Measurements from ENCODE around the gene SEC61B. TPM values are rescaled to one million over a fixed set of nuclear protein-coding genes. Genes with fewer than 3 reads are reported as not detected.

SEC61B gene
- 203 TPM for polyA plus RNA-seq (2013, experiment 1 of 4)
- 216 TPM for polyA plus RNA-seq (2013, experiment 2 of 4)
- polyA plus RNA-seq (2013, experiment 3 of 4) = 171 TPM
- 187 TPM for polyA plus RNA-seq (2013, experiment 4 of 4)

DNA sequence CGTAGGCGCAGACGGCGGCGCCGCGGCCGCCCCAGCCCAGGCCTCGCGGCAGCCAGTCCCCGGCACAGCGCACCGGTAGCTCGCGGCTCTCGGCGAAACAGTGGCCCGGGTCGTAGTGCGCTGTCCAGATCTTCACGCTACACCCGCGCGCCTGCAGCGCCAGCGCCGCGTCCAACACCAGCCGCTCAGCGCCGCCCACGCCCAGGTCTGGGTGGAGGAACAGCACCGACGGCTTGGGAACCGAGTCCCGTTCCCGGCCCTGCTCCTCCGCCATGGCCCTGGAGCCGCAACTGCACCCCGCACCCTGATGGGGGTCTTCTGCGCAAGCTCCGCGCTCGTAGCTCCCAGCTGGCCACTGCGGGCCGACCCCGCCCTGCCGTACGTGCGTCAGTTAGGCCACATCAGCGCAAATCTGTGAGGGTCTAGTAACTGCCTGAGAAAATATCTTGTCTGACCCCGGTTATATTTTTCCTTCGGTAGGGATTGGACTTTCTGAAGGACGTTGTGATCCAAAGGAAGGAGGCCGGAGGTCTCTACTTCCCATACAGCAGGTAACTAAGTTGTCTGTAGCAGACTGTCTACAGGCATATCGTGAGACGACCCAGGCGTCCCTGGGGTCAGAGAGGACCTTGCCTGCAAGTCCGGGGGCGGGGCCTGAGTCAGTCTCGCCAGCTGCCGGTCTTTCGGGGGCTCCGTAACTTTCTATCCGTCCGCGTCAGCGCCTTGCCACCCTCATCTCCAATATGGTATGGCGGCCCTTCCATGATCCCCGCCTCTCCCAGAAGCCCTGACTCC is at the start of gene SEC61B, which contains the start of gene ALG2:
SEC61B (plus strand) TSS at position 662 of the 795 bp plus-strand sequence; CDS start at position 744, 82 bp downstream.
ALG2 (minus strand) TSS at position 322 of the 795 bp plus-strand sequence; CDS start at position 274, 48 bp downstream.
- Histone ChIP-seq H3K9me3 (ENCODE audit: control insufficient read depth, low read length) (no peaks in the 10 kb centered on the region), H3K27ac (ENCODE audit: insufficient read depth, low read depth, low read length, poor library complexity, severe bottlenecking) (peak within 1 kb of the TSS; percentile 99), H3K27me3 (ENCODE audit: control insufficient read depth, insufficient read depth, low read length, poor library complexity, severe bottlenecking) (no peaks in the 10 kb centered on the region), H3K36me3 (ENCODE audit: control insufficient read depth, insufficient read depth, low read length) (peaks cover 5% of the 10 kb centered on the region), H3K4me3 (ENCODE audit: insufficient read depth, low read depth, low read length) (peak within 1 kb of the TSS; percentile 94), H3K4me1 (ENCODE audit: control insufficient read depth, insufficient read depth, low read length) (peaks cover 5% of the 10 kb centered on the region)
- 0% methylated on average over 70 of the region's 70 CpGs for WGBS, 2 experiments

DNA sequence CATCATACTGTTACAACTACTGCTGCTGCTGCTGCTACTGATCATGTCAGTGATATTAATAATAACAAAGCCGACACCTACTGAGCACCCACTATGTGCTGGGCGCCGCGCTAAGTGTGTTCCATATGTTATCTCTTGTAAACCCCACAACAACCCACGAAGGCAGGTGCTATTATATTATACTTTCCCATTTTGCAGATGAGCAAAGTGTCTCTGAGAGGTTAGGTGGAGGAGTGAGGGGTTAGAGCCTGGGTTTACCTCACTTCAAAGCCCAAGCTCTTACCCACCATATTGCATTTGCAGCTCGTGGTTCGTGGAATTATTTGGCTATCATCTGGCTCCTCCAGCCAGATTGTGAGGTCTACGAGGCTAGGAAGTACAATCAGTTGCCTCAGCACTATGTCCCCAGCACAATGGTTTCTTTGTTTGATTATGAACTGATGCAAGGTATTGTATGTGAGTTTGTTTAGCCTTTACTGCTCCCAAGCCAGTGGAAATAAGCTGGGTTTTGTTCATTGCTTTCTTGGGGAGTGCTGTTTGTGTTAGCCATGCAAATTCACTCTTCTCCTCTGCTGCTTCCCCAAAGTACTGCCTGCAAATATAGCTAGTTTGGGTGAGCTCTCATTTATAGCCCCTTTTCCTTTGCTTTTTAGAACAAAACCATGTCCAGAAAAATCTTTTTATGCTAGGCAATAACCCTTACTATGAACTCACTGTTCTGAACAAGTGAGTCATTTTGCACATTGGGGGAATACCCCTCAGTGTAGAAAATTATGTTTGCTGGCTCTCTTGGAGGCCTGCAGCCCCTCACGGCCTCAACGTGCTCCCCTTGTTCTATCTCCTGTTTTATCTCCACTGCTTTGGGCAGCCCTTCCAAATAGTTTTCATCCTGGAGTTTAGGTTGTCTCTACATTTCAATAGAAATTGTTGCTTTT is 48.2 kb upstream of the SEC61B start:
- no peaks in the 10 kb centered on the region for H3K36me3 ChIP-seq (ENCODE audit: control insufficient read depth, insufficient read depth, low read length)
- no peaks in the 10 kb centered on the region for H3K27me3 ChIP-seq (ENCODE audit: control insufficient read depth, insufficient read depth, low read length, poor library complexity, severe bottlenecking)
- 83 to 85% methylated on average over 9 to 10 of the region's 10 CpGs for WGBS, 2 experiments
- no peak overlapping the region for H3K4me3 ChIP-seq (ENCODE audit: insufficient read depth, low read depth, low read length)
- peak overlapping the region; percentile 86 for H3K27ac ChIP-seq (ENCODE audit: insufficient read depth, low read depth, low read length, poor library complexity, severe bottlenecking)
- H3K9me3 ChIP-seq (ENCODE audit: control insufficient read depth, low read length) = no peaks in the 10 kb centered on the region
- H3K4me1 ChIP-seq (ENCODE audit: control insufficient read depth, insufficient read depth, low read length) = peaks cover 63% of the 10 kb centered on the region

DNA sequence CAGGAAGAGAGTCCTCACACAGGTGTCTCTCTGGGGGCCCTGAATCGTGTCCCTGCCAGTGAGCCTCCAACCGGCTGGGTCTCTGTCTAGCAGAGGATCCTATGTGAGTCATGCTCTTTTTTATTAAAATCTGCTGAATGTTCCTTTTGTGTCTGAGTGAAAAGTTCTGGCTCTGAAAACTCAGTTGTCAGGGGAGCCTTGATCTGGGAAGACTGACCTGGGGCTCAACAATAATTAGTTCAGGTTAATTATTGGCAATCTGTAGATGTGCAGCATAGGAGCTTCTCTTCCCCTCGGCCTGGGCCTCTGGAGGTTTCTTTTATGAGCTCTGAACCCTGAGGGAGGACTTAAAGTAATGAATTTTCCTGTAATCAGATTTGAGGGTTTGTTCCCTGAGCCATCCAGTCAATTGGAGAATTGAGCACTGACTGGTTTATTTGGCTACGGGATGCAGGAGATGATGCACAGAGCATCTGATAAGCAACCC is 45.5 kb upstream of the SEC61B start:
- no peak overlapping the region for H3K4me3 ChIP-seq (ENCODE audit: insufficient read depth, low read depth, low read length)
- H3K9me3 ChIP-seq (ENCODE audit: control insufficient read depth, low read length) = no peaks in the 10 kb centered on the region
- peaks cover 38% of the 10 kb centered on the region for H3K4me1 ChIP-seq (ENCODE audit: control insufficient read depth, insufficient read depth, low read length)
- WGBS, 2 experiments = 61 to 63% methylated on average over 4 of the region's 4 CpGs
- H3K36me3 ChIP-seq (ENCODE audit: control insufficient read depth, insufficient read depth, low read length) = no peaks in the 10 kb centered on the region
- no peak overlapping the region for H3K27ac ChIP-seq (ENCODE audit: insufficient read depth, low read depth, low read length, poor library complexity, severe bottlenecking)
- no peaks in the 10 kb centered on the region for H3K27me3 ChIP-seq (ENCODE audit: control insufficient read depth, insufficient read depth, low read length, poor library complexity, severe bottlenecking)

DNA sequence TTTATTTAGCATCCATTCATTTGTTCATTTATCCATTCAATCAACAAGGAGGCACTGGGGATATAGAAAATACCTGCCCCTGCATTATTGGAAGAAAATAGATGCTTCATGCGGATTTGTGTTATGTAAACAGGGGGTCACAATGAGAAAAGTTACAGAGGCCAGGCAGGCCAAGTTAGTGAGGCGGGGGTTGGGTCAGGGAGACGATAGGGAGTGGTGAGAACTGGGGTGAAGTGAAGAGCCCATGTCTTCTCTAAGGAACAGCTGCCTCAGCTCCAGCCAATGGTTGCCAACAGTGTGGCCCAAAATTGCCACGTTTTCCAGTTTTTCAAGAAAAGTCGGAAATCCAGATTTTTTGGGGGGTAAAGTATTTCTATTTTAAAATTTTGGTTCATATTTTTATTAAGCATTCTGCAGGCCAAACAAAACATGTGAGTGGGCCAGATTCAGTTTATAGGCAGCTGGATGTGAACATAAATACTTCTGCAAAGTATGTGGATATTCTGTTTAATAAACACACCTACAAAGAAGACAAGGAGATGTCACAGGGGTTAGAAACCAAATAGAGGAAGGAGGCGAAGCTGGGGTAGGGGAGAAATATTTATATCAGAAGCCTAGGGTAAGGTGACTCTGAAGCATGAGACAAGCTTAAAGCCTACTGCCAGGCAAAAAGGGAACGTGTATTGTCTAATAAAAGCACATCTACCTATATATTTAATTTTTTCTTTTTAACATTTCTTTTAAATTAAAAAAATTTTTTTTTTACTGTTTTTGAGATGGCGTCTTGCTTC is 44.3 kb upstream of the SEC61B start:
- no peak overlapping the region for H3K27ac ChIP-seq (ENCODE audit: insufficient read depth, low read depth, low read length, poor library complexity, severe bottlenecking)

GRCh38 chr9:99178912-99179872 is 42.9 kb upstream of the SEC61B start:
- Histone ChIP-seq H3K27me3 (ENCODE audit: control insufficient read depth, insufficient read depth, low read length, poor library complexity, severe bottlenecking) (no peaks in the 10 kb centered on the region), H3K9me3 (ENCODE audit: control insufficient read depth, low read length) (no peaks in the 10 kb centered on the region), H3K36me3 (ENCODE audit: control insufficient read depth, insufficient read depth, low read length) (no peaks in the 10 kb centered on the region), H3K4me1 (ENCODE audit: control insufficient read depth, insufficient read depth, low read length) (peaks cover 11% of the 10 kb centered on the region), H3K27ac (ENCODE audit: insufficient read depth, low read depth, low read length, poor library complexity, severe bottlenecking) (no peak overlapping the region), H3K4me3 (ENCODE audit: insufficient read depth, low read depth, low read length) (no peak overlapping the region)
- 93 to 95% methylated on average over 17 of the region's 17 CpGs for WGBS, 2 experiments

More for the DNA sequence above, 44.3 kb upstream of the SEC61B start:
- whole genome bisulfite sequencing, 2 experiments = 92 to 95% methylated on average over 7 of the region's 8 CpGs
- Histone ChIP-seq H3K27me3 (ENCODE audit: control insufficient read depth, insufficient read depth, low read length, poor library complexity, severe bottlenecking) (no peaks in the 10 kb centered on the region), H3K36me3 (ENCODE audit: control insufficient read depth, insufficient read depth, low read length) (no peaks in the 10 kb centered on the region), H3K4me1 (ENCODE audit: control insufficient read depth, insufficient read depth, low read length) (peaks cover 26% of the 10 kb centered on the region), H3K9me3 (ENCODE audit: control insufficient read depth, low read length) (no peaks in the 10 kb centered on the region), H3K4me3 (ENCODE audit: insufficient read depth, low read depth, low read length) (no peak overlapping the region)

DNA sequence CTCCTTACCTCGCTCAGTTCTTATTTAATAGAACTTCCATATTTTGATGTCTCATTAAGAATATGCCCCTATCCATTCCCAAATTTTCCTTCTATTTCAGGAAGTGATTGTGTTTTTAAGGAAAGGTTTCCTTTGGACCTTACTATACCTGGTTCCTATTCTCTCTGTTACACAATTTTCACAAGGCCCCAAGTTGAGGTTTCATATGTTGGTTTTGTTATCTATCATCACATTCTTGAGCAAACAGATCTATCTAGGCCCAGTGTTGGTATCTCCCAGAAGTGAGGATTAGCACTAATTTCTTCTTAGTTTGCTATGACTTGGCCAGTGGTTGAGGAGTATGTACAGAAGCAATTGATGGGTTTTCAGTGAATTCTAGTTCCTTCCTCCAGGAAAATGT is 41.9 kb upstream of the SEC61B start:
- no peaks in the 10 kb centered on the region for H3K36me3 ChIP-seq (ENCODE audit: control insufficient read depth, insufficient read depth, low read length)
- no peaks in the 10 kb centered on the region for H3K9me3 ChIP-seq (ENCODE audit: control insufficient read depth, low read length)
- 100% methylated on average over 1 of the region's 1 CpG for WGBS, 2 experiments
- no peaks in the 10 kb centered on the region for H3K27me3 ChIP-seq (ENCODE audit: control insufficient read depth, insufficient read depth, low read length, poor library complexity, severe bottlenecking)
- H3K4me1 ChIP-seq (ENCODE audit: control insufficient read depth, insufficient read depth, low read length) = peaks cover 11% of the 10 kb centered on the region
- H3K4me3 ChIP-seq (ENCODE audit: insufficient read depth, low read depth, low read length) = no peak overlapping the region
- H3K27ac ChIP-seq (ENCODE audit: insufficient read depth, low read depth, low read length, poor library complexity, severe bottlenecking) = no peak overlapping the region

GRCh38 chr9:99180662-99181061 is 41.4 kb upstream of the SEC61B start:
- Histone ChIP-seq H3K4me3 (ENCODE audit: insufficient read depth, low read depth, low read length) (no peak overlapping the region), H3K36me3 (ENCODE audit: control insufficient read depth, insufficient read depth, low read length) (no peaks in the 10 kb centered on the region), H3K27me3 (ENCODE audit: control insufficient read depth, insufficient read depth, low read length, poor library complexity, severe bottlenecking) (no peaks in the 10 kb centered on the region), H3K4me1 (ENCODE audit: control insufficient read depth, insufficient read depth, low read length) (peaks cover 11% of the 10 kb centered on the region), H3K9me3 (ENCODE audit: control insufficient read depth, low read length) (no peaks in the 10 kb centered on the region), H3K27ac (ENCODE audit: insufficient read depth, low read depth, low read length, poor library complexity, severe bottlenecking) (no peak overlapping the region)
- 91 to 94% methylated on average over 8 to 9 of the region's 9 CpGs for WGBS, 2 experiments

DNA sequence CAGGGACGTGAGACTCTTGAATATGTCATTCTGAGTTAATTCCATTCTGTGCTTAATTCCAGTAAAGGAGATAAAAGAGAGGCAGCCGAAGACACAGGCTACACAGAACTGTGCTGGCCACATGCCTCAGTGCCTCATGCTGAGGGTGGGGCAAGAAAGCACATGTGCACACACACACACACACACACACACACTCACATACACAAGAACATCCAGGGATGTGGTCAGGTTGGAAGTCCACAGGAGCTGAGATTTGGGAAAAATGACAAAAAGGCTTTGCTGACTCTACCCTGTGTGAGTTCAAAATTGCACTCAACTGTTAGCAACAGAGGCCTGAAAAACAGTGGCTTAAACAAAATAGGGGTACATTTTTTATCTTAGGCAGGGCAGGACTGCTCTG is 40.9 kb upstream of the SEC61B start:
- no peak overlapping the region for H3K27ac ChIP-seq (ENCODE audit: insufficient read depth, low read depth, low read length, poor library complexity, severe bottlenecking)

GRCh38 chr9:99181621-99182020 is 40.5 kb upstream of the SEC61B start:
- Histone ChIP-seq H3K4me1 (ENCODE audit: control insufficient read depth, insufficient read depth, low read length) (peaks cover 7% of the 10 kb centered on the region), H3K9me3 (ENCODE audit: control insufficient read depth, low read length) (no peaks in the 10 kb centered on the region), H3K27me3 (ENCODE audit: control insufficient read depth, insufficient read depth, low read length, poor library complexity, severe bottlenecking) (no peaks in the 10 kb centered on the region), H3K36me3 (ENCODE audit: control insufficient read depth, insufficient read depth, low read length) (no peaks in the 10 kb centered on the region), H3K27ac (ENCODE audit: insufficient read depth, low read depth, low read length, poor library complexity, severe bottlenecking) (no peak overlapping the region), H3K4me3 (ENCODE audit: insufficient read depth, low read depth, low read length) (no peak overlapping the region)
- 87 to 90% methylated on average over 3 to 4 of the region's 4 CpGs for WGBS, 2 experiments

More for the DNA sequence above, 40.9 kb upstream of the SEC61B start:
- Histone ChIP-seq H3K9me3 (ENCODE audit: control insufficient read depth, low read length) (no peaks in the 10 kb centered on the region), H3K27me3 (ENCODE audit: control insufficient read depth, insufficient read depth, low read length, poor library complexity, severe bottlenecking) (no peaks in the 10 kb centered on the region), H3K4me1 (ENCODE audit: control insufficient read depth, insufficient read depth, low read length) (peaks cover 11% of the 10 kb centered on the region), H3K36me3 (ENCODE audit: control insufficient read depth, insufficient read depth, low read length) (no peaks in the 10 kb centered on the region), H3K4me3 (ENCODE audit: insufficient read depth, low read depth, low read length) (no peak overlapping the region)
- 90 to 96% methylated on average over 2 of the region's 2 CpGs for WGBS, 2 experiments
